Stimulated activated CD8-positive, alpha-beta memory T cell treated with anti-CD3 and anti-CD28 coated beads, Interleukin-12 subunit alpha, Interleukin-12 subunit beta, amount 100 ng/mL, for 1 hour (primary cell): ENCODE measurements around the gene LRRC4B.

Experiments used
- DNase-seq: peaks from one replicate; pipeline ENCODE4 v3.0.0-alpha.2; 2020; ENCODE audit warnings: low read depth

LRRC4B gene

DNA sequence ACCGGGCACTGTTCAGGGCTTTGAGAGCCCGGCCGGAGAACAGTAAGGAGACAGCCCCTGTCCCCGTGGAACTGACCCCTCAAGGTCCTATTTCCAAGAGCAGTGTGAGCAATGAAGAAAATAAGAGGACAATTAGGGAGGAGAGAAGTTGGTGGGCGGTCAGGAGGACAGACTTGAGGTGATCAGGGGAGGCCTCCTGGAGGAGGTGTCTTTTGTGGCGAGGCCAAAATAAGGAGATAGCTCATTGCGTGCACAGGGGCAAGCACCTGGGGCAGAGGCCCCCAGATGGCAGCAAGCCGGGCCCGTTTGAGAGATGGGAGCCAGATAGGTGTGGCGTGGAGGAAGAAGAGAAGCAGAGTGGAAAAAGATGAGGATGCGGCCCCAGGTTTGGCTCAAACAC is 2.8 kb upstream of the LRRC4B start:
- no peak for DNase-seq

GRCh38 chr19:50569938-50570540 is 1.8 kb upstream of the LRRC4B start:
- no peak for DNase-seq

GRCh38 chr19:50568728-50569698 is 778 bp upstream of the LRRC4B start:
- no peak for DNase-seq

DNA sequence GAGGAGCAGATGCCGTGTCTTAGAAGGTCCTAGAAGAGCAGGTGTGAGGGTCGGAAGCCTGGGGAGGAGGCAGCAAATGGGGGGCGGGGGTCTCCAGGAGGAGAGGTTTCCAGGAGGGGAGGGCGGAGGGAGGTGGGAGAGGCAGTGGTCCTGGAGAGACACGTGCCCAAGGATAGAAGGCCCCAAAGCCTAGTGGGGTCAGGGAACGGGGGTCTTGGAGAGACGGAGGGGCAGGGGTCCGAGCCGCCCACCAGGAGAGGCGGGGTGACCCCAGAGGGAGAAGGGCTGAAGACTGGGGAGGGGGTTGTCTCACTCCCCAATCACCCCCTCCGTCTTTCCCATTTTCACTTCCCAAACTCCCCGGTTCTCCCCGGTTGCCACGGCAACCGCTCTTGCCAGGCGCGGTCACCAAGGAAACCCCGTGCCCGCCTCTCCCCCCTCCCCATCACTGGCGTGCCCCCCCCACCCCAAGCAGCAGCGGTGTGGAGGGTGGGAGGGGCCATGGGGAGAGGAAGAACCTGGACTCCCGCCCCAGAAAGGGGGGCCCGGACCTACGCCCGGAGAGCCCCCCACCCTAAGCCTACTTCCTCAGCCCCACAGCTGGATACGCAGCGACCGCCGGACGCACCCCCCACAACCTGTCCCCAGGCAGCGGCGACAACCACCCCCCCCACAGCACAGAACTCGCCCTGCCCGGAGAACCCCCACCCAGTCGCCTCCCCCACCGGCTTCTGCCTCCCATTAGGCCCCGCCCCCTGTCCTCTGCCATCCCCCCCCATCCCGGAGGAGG is 988 bp downstream of the LRRC4B start:
- DNase-seq = no peak

DNA sequence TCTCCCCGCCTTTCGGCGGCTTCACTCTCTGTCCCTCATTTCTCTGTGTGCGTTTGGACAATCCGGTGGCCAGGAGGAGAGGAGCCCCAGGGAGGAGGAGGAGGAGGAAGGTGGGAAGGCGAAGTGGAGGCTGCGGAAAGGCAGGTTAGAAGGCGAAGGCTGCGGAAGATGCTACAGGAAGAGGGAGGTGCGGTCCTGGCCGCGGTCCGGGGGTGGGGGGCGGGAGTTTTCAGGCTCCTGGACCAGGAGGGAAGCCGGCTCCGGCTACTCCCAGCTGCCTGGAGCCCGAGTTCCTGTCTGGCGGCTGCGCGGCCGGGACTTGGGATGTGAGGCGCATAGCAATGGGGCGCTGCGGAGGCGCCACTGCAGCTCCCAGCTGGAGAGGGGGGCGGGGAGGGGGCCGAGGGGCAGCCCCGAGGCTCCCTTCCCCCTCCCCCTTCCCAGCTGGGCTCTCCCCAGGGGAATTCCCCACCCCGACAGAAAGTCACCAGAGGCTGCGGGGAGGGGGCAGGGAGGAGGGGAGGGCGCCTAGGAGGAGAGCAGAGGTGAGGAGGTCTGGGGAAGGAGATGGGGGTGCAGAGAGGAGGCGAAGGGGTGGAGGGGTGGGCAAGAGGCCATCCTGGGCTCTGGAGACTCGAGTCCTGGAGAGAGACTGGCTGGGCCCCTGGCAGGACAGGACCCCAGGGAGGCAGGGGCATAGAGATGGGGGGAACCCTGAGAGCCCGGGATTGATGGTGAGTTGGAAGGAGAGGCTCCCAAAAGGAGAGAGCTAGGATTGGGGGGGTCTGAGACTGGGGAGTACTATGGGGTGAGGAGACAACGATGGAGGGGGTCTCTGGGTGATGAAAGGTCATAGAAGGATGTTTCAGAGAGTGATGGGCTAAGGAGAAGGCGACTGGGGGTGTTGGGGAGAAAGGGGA is 2.0 kb downstream of the LRRC4B start:
- DNase-seq = no peak

DNA sequence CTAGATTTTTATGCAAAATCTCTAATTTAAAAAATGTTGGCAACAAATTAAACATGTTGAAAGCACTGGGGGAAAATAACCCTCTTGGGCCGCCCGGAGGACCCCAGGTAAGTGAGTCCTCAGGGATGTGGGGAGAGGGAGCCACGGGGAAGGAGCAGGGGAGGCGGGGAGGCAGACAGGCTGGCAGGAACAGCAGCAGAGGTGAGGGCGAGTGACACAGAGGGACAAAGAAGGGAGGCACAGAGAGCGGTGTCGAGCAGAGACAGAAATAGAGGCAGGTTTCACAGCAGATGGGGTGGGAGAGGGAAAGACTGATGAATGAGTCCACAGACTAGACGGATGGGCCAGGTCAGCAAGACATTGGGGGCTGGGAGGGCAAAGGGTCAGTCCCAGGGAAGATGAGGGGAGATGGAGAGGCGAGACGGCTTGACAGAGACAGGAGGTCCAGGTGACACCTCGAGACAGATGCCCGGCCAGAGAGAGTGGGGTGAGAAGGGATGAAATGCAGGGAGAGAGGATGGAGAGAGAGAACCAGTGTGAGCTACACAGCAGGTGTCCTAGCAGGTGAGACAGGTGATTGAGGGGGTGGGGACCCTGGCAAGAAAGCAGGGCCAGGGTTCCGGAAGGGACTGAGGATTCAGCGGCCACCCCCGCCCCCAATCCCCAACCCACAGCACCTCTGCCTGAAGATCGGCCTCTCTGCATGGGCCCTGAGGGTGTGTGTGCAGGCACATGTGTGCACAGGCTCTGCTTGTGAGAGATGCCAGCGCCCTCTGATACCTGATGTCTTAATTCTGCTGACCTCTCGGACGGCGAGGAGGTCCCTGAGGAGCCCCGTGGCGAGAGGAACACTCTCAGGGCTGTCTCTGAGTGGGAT is 3.8 kb downstream of the LRRC4B start:
- no peak for DNase-seq

DNA sequence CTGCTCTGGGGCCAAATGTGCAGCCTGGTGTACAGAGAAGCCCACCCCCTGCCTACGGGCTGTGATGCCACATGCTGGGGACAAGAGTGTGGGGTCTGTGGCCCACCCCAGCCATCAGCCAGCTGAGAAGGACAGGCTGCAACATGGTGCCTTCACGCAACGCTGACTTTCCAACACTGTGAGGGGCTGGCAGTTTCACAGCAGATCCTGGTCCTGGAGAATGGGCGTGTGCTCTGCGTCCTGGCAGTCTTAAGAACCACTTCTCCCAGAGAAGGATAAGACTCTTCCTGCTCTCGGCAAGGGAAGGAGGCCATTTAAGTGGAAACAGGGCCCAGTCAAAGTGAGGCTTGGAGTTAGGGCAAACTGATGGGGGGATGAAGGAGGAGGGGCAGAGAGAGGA is 4.6 kb downstream of the LRRC4B start:
- DNase-seq = no peak

- DNase-seq = no peak
Measured at GRCh38 chr19:50562996-50563395, 5.2 kb downstream of the LRRC4B start.

DNA sequence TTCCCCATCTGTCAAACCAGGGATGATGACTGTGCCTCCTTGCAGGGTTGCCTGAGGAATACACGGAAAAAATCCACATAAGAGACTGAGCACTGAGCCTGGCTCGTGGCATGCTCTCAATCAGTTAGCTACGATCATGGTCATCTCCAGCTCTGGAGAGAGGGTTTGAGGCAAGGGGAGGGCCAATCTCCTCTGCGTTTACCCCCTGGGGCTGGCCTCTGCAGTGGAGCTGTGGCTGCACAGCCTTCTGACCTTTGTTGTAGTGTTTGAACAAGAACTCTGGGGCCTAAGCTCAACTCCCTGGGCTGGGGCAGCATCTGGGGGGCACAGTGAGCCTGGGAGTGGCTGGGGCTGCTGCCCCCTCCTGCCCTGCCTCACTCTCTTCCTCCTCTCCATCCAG is 5.9 kb downstream of the LRRC4B start:
- no peak for DNase-seq

DNA sequence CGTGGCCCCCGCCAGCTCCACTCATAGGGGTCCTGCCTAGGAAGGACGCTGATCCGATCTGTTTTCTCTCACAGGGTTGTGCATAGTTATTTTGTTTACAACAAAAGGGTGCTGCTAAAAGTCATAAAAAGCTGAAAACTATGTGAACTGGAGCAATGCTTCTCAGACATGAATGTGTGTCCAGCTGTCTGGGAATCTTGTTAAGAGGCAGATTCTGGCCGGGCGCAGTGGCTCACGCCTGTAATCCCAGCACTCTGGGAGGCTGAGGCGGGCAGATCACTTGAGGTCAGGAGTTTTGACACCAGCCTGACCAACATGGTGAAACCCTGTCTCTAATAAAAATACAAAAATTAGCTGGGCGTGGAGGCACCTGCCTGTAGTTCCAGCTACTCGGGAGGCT is 8.6 kb downstream of the LRRC4B start:
- no peak for DNase-seq

- no peak for DNase-seq
Measured at GRCh38 chr19:50558449-50558848, 9.8 kb downstream of the LRRC4B start.

- DNase-seq = no peak
Measured at GRCh38 chr19:50558039-50558438, 10.2 kb downstream of the LRRC4B start.

GRCh38 chr19:50557009-50557613 is 11.1 kb downstream of the LRRC4B start:
- no peak for DNase-seq

DNA sequence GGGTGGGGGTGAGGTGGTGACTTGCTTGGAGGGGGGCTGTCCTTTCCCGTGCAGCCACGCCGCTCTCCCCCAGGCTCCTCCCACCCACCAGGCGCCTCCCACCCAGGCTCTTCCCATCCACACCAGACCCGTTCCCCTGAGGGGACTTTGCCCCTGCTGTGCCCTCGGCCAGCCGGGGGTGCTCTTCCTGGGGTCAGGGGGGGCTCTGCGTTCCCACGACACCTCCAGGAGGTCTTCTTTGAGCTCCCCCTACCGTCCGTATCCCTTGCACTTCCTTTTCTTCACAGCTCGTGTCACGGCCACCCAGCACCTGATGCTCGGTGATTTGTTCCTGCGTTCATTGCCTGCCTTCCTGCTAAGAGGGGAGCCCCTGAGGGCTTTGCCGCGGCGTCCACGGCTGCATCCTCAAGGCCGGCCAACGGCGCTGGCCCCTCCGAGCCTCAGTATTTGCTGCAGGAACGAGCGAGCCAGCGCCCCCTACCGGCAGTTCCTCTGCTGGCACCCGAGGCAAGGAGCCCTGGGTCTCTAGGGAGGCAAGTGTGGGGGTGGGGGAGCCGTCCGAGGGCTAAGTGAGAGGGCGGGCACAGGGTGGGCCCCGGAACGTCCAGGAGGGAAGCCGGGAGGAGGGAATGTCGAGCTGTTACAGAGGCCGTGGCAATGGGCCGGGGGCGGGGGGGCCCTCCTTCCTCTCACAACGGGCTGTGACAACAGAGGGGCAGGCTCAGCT is 11.8 kb downstream of the LRRC4B start:
- peak; percentile 50 for DNase-seq

- DNase-seq = no peak
Measured at GRCh38 chr19:50555450-50556281, 12.6 kb downstream of the LRRC4B start.

- no peak for DNase-seq
Measured at GRCh38 chr19:50555033-50555432, 13.2 kb downstream of the LRRC4B start.

- DNase-seq = no peak
Measured at GRCh38 chr19:50554212-50554611, 14.0 kb downstream of the LRRC4B start.

DNA sequence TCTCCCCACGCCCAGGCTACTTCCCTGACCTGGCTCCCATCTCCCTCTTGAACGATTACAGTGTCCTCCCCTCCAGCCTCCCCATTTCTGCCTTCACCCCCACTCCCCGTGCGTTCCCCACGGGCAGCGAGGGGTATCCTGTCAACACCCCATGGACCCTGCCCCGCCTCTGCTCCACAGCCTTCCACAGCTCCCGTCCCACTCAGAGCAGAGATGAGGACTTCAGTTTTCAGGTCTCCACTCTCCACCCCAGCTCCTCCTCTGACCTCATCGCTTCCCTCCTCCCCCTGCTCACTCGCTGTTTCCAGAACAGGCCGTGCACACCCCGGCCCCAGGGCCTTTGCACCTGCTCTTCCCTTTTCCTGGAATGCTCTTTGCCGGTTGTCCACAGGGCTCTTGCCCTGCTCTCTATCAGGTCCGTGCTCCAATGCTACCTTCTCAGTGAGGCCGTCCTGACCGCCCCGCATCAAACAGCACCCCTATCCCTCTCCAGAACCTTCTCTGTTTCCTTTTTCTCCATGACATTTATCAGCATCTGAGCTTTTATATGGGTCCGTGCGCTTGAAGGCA is 15.0 kb downstream of the LRRC4B start:
- DNase-seq = no peak
